HS-5 (cell line): ENCODE measurements around the gene GSK3B.
A peak's percentile ranks its signal among the peaks of the same experiment; 100 is the strongest.

Source experiments
- DNase-seq: peaks from one replicate; pipeline ENCODE4 v3.0.0-alpha.2; 2012; ENCODE audit warnings: low read depth

Gene GSK3B

DNA sequence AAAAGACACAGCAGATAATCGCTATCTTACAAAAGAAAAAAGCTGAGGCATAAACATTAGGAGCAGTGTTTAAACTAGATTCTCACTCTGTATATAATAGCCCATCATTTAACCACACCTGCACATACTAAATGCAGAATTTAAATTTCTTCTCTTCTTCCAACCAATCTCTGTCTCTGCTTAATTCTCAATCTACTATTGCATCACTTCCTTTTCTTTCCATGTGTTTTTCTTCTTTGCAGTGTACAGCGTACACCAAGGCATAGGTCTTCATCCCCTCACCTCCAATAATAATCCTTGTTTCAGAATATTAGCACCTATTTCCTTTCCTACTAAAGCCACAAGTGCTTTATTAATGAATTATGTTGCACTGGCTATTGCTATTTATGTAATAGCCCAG is 221.5 kb downstream of the GSK3B start:
- DNase-seq = no peak

GRCh38 chr3:119871571-119871970 is 222.7 kb downstream of the GSK3B start:
- no peak for DNase-seq

GRCh38 chr3:119870512-119870911 is 223.7 kb downstream of the GSK3B start:
- no peak for DNase-seq

DNA sequence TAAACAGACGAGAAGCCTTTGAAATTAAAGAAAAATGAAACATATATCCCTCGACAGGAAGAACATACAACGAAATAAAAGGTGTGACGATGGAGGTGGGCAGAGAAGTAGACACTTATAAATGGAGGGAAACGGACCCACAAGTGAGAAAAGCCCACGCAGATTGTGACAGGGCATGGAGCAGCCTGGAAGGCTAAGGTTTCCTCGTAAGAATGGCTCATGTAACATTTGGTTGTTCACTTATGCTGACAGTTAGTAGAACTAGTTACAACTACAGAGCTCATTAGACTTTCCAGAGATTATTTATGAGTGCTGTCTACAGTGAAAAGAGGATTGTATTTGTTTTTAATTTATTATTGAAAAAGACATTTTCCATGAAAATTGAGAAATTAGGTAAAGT is 229.8 kb downstream of the GSK3B start:
- DNase-seq = no peak

DNA sequence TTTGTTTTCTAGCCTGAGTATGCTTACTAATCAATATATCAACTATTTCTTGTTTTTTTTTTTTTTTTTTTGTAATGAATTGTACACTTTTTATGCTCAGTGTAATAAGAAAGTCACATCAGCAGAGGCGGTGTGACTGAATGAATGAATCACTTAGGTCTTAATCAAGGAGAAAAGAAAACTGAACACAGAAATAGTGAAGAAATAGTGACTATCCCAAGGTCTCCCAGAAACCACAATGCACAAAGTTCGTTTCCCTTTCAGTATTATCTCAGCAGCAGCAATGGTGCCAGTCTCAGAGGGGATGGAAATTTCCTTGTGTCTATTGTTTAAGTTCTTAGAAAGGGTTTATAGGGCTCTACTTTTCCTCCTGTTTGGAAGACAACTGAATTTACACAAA is 231.6 kb downstream of the GSK3B start:
- DNase-seq = no peak

GRCh38 chr3:119861681-119862080 is 232.6 kb downstream of the GSK3B start:
- DNase-seq = no peak

- no peak for DNase-seq
Observed at GRCh38 chr3:119859728-119860127, 234.5 kb downstream of the GSK3B start.

DNA sequence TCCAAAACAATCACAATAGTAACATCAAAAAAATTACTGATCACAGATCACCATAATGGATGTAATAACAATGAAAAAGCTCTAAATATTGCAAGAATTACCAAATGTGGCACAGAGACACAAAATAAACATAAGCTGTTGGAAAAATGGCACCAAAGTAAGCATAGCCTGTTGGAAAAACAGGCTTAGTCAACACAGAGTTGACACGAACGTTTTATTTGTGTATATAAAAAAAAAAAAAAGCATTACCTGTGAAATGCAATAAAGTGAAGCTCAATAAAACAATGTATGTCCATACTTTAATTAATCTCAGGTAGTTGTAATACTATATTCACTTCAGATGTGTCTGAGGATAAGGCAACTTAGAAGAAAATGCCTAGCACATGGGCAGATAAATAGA is 235.3 kb downstream of the GSK3B start:
- DNase-seq = no peak

DNA sequence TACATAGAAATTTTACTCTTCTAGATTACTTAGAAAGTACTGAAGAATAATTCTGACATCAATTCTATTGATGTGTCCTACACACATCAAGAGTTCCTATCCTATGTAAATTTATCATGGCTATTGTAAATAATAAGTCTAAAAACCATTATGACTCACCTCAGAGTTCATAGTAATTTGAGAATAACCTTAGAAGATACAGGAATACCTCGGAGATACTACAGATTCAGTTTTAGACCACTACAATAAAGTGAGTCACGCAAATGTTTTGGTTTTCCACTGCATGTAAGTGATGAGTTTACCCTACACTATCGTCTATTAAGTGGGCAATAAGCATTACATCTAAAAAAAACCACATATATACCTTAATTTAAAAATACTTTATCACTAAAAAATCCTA is 237.6 kb downstream of the GSK3B start:
- DNase-seq = no peak

DNA sequence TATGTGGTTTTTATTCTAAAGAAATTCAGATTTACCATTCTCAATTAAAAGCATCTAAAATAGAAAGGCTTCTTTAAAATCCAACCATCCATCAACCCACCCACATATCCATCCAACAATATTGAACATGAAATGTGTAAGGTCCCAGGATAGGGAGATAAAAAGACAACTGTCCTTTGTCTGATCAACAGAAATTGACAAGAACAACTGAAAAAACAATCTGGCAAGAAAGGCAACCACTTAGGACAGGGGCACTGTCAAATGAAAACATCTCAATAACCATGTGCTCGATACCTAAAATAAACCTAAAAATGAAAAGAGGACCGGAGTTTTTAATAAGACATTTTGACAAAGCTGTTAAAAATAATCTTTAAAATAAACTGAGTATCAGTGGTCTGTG is 245.1 kb downstream of the GSK3B start:
- DNase-seq = no peak

- no peak for DNase-seq
Observed at GRCh38 chr3:119841808-119842471, 252.3 kb downstream of the GSK3B start.

DNA sequence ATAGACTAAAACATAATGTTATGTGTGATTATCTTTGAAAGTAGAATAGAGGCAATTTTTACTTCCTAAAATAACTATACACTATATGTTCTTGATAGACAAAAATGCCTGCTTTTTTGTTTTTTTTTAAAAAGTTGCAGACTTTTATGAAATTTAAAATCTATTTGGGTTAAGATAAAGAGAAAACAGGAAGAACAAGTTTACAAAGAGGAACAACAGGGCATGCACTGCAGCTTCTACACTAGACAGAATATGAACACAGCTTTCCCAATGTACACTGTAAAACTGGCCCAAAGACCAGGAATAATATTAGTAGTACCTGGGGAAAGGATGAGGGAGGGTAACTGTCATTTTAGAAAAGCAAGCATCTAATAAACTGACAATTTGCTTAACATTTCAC is 258.7 kb downstream of the GSK3B start:
- no peak for DNase-seq

GRCh38 chr3:119834754-119835370 is 259.4 kb downstream of the GSK3B start:
- no peak for DNase-seq

DNA sequence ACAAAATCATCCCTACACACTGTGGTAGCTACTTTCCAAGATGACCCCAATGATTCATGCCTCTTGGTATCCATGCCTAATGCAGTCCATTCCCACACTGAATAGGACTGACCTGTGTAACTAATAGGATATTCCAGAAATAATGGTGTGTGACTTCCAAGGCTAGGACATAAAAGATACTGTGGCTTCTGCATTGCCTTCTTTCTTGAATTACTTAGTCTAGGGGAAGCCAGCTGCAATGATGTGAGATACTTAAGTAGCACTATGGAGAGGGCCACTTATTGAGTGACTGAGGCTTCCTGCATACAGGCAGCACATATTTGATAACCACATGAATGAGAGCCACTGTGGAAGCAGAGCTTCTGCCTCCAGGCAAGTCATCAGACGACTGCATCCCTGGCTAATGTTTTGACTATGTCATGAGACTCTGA is 262.3 kb downstream of the GSK3B start:
- DNase-seq = peak; percentile 14

GRCh38 chr3:119831022-119831421 is 263.2 kb downstream of the GSK3B start:
- no peak for DNase-seq

- no peak for DNase-seq
Observed at GRCh38 chr3:119829420-119829819, 264.8 kb downstream of the GSK3B start.

- no peak for DNase-seq
Observed at GRCh38 chr3:119826711-119827608, 267.3 kb downstream of the GSK3B start.

- DNase-seq = no peak
Observed at GRCh38 chr3:119825820-119826219, 268.4 kb downstream of the GSK3B start.

- no peak for DNase-seq
Observed at GRCh38 chr3:119819806-119820205, 274.4 kb downstream of the GSK3B start.

GRCh38 chr3:119818937-119819336 is 275.3 kb downstream of the GSK3B start:
- no peak for DNase-seq

- DNase-seq = no peak
Observed at GRCh38 chr3:119817583-119818363, 276.5 kb downstream of the GSK3B start.

GRCh38 chr3:119817071-119817470 is 277.2 kb downstream of the GSK3B start:
- no peak for DNase-seq
